ENCODE measurements around the gene NPLOC4.

NPLOC4 gene

DNA sequence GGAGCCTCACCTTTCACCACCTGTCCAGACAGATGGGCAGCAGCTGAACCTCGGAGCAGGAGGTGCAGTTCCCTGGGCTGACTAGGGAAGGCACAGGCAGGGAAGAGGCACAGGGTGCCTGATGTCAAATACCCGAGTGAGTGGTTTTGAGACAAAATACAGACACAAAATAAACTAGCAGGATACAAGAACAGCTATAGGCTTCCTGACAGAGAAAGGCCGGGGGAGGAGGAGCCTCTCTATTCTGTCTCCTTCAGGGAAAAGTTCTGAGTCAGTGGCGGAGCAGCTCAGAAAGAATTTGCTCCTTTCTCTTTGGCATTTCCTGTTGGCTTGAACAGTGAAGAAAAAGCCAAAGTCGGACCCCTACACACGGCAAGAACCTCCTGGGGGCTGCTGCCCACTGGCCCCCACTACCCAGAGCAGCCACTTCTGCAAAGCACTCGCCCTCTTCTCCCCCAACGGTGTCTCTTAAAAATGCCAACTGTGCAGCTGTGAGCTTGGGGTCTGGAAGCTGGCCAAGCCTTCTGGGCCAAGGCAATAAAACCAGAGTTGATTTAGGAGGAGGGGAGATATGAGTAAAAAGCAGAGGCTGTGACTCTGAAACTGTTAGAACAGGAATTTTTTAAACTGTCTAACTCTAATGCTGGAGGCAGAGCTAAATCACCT is 70.3 kb downstream of the NPLOC4 start:
- no peak for ATAC-seq (replicated peaks)
- H3K9me3 Mint-ChIP-seq: no peaks in the 10 kb centered on the region
- H3K4me1 Mint-ChIP-seq: peaks cover 6 to 18% of the 10 kb centered on the region in 2 donors
- no peak overlapping the region for H3K27ac Mint-ChIP-seq
- DNase-seq: no peak
- H3K36me3 Mint-ChIP-seq: peaks cover 44 to 50% of the 10 kb centered on the region in 2 donors
- no peaks in the 10 kb centered on the region for H3K27me3 Mint-ChIP-seq
- H3K4me3 Mint-ChIP-seq: no peak overlapping the region

DNA sequence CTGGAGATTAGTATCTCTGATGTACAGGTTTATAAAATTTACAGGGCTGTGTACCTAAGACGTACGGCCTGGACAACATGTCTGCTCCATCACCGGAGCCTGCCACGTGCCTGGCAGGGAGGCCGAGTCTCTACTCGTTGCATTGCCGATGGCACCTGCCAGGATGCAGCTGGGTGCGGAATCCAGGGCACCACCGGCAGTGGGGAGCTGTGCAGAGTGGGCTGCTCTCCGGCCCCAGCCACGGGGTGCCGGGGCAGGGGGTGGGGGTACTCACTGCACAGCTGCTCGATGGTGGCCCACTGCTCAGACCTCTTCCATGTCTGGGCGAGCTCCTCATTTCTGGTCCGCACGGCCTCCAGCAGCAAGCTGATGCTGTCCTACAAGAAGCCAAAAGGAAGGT is 71.7 kb downstream of the NPLOC4 start:
- Mint-ChIP-seq H3K9me3 (no peaks in the 10 kb centered on the region), H3K36me3 (peaks cover 42 to 51% of the 10 kb centered on the region in 2 donors), H3K27ac (no peak overlapping the region), H3K4me3 (no peak overlapping the region), H3K27me3 (no peaks in the 10 kb centered on the region), H3K4me1 (peaks cover 12 to 32% of the 10 kb centered on the region in 2 donors)
- no peak for DNase-seq
- ATAC-seq (replicated peaks): no peak

DNA sequence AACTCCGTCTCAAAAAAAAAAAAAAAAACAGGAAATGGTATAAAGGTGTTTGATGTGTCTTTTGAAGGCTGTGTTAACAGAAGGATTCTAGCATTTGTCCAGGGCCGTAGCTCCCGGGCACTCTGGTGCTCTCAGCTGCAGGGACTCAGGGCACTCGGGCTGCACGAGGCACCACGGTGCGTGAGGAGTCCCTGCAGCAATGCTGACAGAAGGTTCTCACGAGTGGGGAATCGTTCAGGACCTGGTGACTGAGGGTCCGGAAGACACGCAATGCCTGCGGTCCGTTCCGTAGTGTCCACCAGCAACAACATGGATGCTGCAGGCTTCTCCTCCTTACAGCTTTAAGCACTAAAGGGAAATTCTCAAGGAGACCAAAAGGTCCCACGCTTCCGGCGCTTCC is 72.1 kb downstream of the NPLOC4 start:
- Mint-ChIP-seq H3K36me3 (peaks cover 38 to 47% of the 10 kb centered on the region in 2 donors), H3K27ac (no peak overlapping the region), H3K9me3 (no peaks in the 10 kb centered on the region), H3K27me3 (no peaks in the 10 kb centered on the region), H3K4me3 (no peak overlapping the region), H3K4me1 (peaks cover 12 to 35% of the 10 kb centered on the region in 2 donors)
- no peak for DNase-seq
- no peak for ATAC-seq (replicated peaks)

DNA sequence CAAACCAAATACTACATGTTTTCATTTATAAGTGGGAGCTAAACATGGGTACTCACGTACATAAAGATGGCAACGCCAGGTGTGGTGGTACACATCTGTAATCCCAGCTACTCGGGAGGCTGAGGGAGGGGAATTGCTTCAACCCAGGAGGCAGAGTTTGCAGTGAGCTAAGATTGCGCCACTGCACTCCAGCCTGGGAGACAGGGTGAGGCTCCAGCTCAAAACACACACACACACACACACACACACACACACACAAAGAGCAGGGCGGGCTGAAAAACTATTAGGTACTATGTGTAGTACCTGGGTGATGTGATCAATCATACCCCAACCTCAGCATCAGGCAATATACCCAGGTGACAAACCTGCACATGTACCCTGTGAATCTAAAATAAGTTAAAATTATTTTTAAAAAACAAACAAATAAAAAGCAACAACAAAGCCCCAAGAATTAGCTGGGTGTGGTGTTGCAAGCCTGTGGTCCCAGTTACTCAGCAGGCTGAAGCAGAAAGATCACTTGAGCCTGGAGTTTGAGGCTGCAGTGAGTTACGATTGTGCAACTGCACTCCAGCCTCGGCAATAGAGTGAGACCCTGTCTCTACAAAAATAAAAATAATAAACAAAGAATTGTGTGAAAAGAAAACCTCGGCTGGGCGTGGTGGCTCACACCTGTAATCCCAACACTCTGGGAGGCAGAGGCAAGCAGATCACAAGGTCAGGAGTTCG is 72.9 kb downstream of the NPLOC4 start:
- Mint-ChIP-seq H3K9me3 (no peaks in the 10 kb centered on the region), H3K36me3 (peaks cover 38 to 47% of the 10 kb centered on the region in 2 donors), H3K27me3 (no peaks in the 10 kb centered on the region), H3K4me1 (peaks cover 12 to 35% of the 10 kb centered on the region in 2 donors), H3K4me3 (no peak overlapping the region), H3K27ac (no peak overlapping the region)
- DNase-seq (no peak), ATAC-seq (replicated peaks) (no peak)

DNA sequence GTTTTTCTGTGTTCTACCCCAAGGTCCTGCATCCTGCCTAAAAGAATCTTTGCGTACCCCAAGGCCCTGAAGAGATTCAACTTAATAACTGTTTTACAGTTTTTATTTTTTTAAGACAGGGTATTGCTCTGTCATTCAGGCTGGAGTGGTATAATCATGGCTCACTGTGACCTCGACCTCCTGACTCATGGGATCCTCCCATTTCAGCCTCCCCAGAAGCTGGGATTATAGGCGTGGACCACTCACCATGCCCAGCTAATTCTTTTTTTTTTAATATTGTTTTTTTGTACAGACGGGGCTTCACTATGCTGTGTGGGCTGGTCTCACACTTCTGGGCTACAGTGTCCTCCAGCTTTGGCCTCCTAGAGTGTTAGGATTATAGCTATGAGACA is 75.4 kb downstream of the NPLOC4 start:
- peak; percentile 8 to 9 for ATAC-seq (replicated peaks)
- DNase-seq: no peak
- H3K27me3 Mint-ChIP-seq: no peaks in the 10 kb centered on the region
- peak overlapping the region; percentile 61 to 76 for H3K4me3 Mint-ChIP-seq
- H3K27ac Mint-ChIP-seq: peak overlapping the region; percentile 95
- peaks cover 12 to 44% of the 10 kb centered on the region in 2 donors for H3K4me1 Mint-ChIP-seq
- H3K36me3 Mint-ChIP-seq: peaks cover 44 to 52% of the 10 kb centered on the region in 2 donors
- no peaks in the 10 kb centered on the region for H3K9me3 Mint-ChIP-seq

DNA sequence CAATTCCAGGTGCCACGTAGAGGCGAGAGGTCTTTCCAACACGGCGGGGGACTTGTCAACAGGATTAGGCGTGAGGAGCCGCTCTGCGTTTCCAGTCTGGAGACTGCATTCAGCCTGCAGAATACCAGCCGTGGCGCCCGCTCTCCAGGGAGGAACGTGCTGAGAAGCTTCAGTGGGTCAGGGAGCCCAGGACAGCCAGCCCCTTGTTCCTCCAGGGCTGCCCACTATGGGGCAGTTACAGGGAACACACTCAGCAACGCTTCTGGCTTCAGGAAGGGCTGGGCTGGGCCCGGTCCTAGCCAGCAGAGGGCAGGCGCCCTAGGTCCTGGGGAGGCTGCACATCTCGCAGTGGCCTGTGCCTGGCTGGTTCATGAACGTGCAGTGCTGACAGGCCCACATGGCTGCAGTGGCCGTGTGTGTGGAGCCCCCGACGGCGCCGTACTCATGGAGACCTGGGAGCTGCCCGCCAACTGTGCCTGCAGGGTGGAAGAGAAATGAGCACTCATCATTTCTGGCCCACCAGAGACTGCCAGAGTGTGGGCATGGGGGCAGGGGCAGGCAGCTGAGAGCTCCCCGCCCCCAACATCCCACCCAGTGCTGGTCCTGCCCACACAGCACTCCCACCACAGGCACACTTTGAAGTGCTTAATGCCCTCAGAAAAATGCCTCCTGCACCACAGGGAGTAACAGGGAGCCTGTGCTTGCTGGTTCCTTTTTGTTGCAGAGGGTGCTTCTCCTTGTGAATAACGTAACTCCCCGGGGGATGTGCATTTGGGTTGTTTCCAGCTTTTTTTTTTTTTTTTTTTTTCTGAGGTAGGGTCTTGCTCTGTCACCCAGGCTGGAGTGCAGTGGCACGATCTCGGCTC is 77.7 kb downstream of the NPLOC4 start:
- ATAC-seq (replicated peaks): no peak
- H3K9me3 Mint-ChIP-seq: no peaks in the 10 kb centered on the region

DNA sequence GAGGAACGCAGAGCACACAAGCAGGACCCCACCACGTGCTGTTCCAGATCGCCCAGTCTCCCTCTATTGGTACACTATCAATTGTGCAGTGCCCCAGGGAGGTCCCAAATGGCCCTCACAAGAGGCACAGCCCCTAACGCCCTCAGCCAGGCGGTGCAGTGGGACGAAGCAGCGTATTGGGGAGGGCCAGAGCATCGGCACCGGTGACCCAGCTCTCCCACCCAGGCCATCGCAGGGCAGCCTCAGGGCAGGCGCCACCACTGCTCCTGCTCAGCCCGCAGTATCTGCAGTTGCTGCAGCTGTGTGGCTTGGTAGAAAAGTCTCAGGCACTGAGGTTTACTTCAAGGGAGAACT is 78.8 kb downstream of the NPLOC4 start:
- no peak for ATAC-seq (replicated peaks)
- H3K27ac Mint-ChIP-seq: peak overlapping the region; percentile 56

More for the DNA sequence above, 77.7 kb downstream of the NPLOC4 start:
- Mint-ChIP-seq H3K27ac (no peak overlapping the region), H3K27me3 (no peaks in the 10 kb centered on the region), H3K4me1 (peaks cover 16 to 54% of the 10 kb centered on the region in 2 donors), H3K4me3 (no peak overlapping the region), H3K36me3 (peaks cover 30 to 46% of the 10 kb centered on the region in 2 donors)
- no peak for DNase-seq

DNA sequence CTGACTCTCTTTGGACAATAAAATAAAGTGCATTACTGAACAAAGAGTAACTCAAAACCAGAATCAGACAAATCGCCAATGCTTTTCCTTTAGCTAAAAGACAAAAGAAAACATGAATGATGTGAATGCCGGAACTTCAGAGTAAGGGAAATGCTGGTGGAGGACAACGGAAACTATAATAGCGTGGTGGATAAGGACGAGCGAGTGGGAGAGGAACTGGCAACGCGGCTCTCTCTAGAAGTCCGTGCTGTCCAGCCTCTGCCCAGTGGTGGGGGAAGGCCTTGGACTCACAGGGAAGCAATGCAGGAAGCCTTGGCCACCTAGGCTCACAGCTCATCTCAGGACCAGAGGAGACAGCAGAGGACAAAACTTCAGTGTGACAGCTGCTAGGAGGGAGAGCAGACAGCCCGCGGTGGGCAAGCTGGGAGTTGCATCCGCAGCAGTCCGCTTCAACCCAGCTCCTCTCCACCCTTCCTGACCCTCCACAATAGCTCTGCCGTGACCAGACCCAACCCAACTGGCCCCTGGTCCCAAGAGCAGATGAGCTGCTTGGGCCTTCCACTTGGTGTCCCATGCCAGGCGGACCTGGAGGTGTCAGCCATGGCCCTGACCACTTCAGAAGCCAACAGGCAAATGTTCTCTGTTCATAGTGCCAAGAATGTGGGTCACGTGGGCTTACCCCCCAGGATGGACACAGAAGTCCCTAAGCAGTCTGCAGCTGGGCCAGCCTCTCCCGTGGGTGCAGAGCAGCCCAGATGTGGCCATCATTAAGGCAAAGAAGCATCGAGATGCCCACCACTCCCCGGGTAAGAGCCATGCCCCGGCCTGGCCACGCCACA is 79.4 kb downstream of the NPLOC4 start:
- peak overlapping the region; percentile 21 to 63 for H3K4me3 Mint-ChIP-seq
- DNase-seq: no peak
- H3K27me3 Mint-ChIP-seq: no peaks in the 10 kb centered on the region
- ATAC-seq (replicated peaks): no peak
- H3K9me3 Mint-ChIP-seq: no peaks in the 10 kb centered on the region
- peaks cover 28 to 43% of the 10 kb centered on the region in 2 donors for H3K36me3 Mint-ChIP-seq
- peak overlapping the region; percentile 56 for H3K27ac Mint-ChIP-seq
- peaks cover 23 to 61% of the 10 kb centered on the region in 2 donors for H3K4me1 Mint-ChIP-seq

More for the DNA sequence above, 78.8 kb downstream of the NPLOC4 start:
- Mint-ChIP-seq H3K27me3 (no peaks in the 10 kb centered on the region), H3K9me3 (no peaks in the 10 kb centered on the region), H3K4me3 (peak overlapping the region in 1 of 2 donors; percentile 21), H3K4me1 (peaks cover 25 to 62% of the 10 kb centered on the region in 2 donors), H3K36me3 (peaks cover 30 to 48% of the 10 kb centered on the region in 2 donors)
- no peak for DNase-seq

DNA sequence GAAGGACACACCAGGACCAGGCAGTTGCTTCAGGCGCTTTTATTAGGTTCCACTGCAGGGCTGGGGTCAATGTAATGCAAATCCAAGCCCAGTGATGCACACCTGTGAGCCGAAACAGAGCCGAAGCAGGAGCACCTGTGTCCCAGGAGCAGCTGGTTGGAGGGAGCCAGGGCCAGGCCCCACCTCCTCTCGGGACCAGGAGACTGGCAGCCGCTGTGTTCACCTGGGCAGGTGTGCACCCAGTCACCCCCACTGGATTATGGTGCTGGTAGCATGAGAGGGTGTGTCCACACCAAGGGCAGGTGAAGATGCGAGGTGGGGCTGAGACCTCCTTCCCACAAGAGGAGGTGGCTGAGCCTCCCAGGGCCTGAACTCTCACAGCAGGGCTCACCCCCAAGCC is 80.0 kb downstream of the NPLOC4 start:
- Mint-ChIP-seq H3K9me3 (no peaks in the 10 kb centered on the region), H3K36me3 (peaks cover 24 to 41% of the 10 kb centered on the region in 2 donors), H3K27ac (peak overlapping the region; percentile 47), H3K4me1 (peaks cover 21 to 54% of the 10 kb centered on the region in 2 donors), H3K27me3 (no peaks in the 10 kb centered on the region), H3K4me3 (no peak overlapping the region)
- DNase-seq (no peak), ATAC-seq (replicated peaks) (no peak)

DNA sequence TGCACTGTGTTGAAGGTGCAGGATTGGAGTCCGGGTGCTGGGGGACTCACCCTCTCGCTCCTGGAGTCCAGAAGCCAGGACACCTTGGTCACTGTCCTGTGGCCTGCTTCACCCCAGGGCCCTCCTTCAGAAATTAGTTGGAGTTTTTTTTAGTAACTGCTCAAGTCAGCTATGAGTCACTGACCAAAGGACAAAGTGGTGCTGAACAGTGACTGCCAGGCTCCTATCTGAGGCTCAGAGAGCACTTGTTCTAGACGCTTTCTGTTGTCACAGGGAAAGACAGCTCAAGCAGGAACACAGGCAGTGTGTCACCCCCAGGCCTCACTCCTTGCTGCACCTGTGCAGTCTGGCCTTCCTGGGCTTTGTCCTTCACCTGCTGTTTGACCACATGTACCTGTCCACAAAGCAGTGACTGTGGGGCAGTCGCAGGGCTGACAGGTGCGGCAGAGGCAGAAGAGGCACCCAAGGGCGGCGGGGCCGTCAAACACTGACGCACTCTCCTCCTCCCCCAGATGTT is 80.7 kb downstream of the NPLOC4 start:
- peaks cover 25 to 39% of the 10 kb centered on the region in 2 donors for H3K36me3 Mint-ChIP-seq
- DNase-seq (no peak), ATAC-seq (replicated peaks) (no peak)
- peak overlapping the region; percentile 47 for H3K27ac Mint-ChIP-seq
- peaks cover 23 to 53% of the 10 kb centered on the region in 2 donors for H3K4me1 Mint-ChIP-seq
- H3K4me3 Mint-ChIP-seq: no peak overlapping the region
- H3K27me3 Mint-ChIP-seq: no peaks in the 10 kb centered on the region
- no peaks in the 10 kb centered on the region for H3K9me3 Mint-ChIP-seq

DNA sequence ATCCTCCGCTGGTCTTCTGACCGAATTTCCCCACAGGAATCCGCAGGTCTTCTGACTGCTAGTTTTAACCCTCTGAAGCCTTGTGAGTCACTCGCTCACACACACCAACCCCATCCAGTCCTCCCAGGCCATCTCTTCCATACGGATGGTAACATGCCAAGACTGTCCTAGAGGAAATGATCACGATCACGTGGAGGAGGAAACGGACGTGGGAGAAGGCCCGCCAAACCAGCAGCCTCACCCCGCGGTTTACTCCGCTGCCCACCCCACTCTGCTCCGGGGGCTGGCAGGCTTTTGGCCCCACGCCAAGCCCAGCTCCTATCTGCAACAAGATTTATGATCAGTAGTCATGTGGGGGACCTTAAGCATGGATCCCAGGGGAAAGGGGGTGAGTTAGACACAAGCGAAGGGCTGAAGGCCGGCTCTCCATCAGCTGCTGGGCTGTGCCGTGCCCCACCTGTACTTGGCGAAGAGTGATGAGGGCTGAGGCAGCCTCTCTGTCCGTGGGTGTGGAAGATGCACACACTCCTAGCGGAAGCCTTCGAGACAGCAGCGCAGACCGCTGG is 83.2 kb downstream of the NPLOC4 start:
- peak overlapping the region; percentile 96 for H3K27ac Mint-ChIP-seq
- no peak for DNase-seq
- H3K4me1 Mint-ChIP-seq: peaks cover 35 to 64% of the 10 kb centered on the region in 2 donors
- no peaks in the 10 kb centered on the region for H3K27me3 Mint-ChIP-seq
- peak overlapping the region; percentile 91 to 98 for H3K4me3 Mint-ChIP-seq
- peaks cover 35 to 49% of the 10 kb centered on the region in 2 donors for H3K36me3 Mint-ChIP-seq
- no peaks in the 10 kb centered on the region for H3K9me3 Mint-ChIP-seq
- ATAC-seq (replicated peaks): peak in 1 of 2 donors; percentile 4

DNA sequence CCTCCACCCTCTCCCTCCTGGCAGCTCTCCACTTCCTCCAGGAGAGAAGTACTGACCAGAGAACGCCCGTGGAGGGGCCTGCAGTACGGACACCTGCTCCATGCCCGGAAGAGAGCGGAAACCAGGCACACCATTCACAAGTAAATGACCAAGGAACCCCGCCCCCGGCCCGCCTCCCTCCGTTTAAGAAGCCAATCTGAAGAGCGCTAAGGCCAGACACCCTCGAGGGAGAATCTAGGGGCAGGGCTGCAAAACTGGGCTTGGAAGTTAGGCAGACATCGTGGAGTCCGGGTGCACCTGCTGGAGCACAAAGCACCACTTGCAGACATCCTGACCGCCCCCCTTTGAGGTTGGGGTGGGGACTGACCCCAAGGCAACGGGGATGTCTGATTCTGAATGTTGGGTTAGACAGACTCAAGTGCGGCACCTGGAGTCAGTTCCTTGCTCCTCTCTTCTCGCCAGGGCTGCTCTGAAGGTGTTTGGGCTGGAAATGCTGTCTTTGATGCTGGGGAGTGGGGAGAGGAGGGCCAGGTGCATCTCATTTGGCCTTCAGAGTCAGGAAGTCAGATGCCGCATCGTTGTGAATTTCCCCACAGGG is 83.8 kb downstream of the NPLOC4 start:
- H3K4me1 Mint-ChIP-seq: peaks cover 35 to 64% of the 10 kb centered on the region in 2 donors
- no peaks in the 10 kb centered on the region for H3K27me3 Mint-ChIP-seq
- H3K27ac Mint-ChIP-seq: peak overlapping the region; percentile 96
- peaks cover 33 to 44% of the 10 kb centered on the region in 2 donors for H3K36me3 Mint-ChIP-seq
- peak overlapping the region; percentile 91 to 98 for H3K4me3 Mint-ChIP-seq
- DNase-seq: peak; percentile 74
- H3K9me3 Mint-ChIP-seq: no peaks in the 10 kb centered on the region
- peak; percentile 75 to 78 for ATAC-seq (replicated peaks)
